A549 (cell line): Measurements from ENCODE around the gene ZBTB47.

Source experiments
- CTCF ChIP-seq: fragments of >200 bp; sonication (Bioruptor Twin); formaldehyde crosslinking; IDR thresholded peaks from 3 replicates; pipeline ENCODE4 v1.5.1; 2016
- EHMT2 ChIP-seq: fragments of 200-600 bp; sonication (generic); IDR thresholded peaks from 2 replicates; pipeline ENCODE4 v1.6.1; 2016; ENCODE audit warnings: antibody characterized with exemption, low read depth, mild to moderate bottlenecking, moderate library complexity
- HOXA7 ChIP-seq: fragments of 250-450 bp; sonication (Bioruptor Pico); IDR thresholded peaks from 2 replicates; pipeline ENCODE4 v1.5.0; 2020; ENCODE audit warnings: mild to moderate bottlenecking, moderate library complexity
- JUNB ChIP-seq: fragments of >200 bp; sonication (Bioruptor Twin); formaldehyde crosslinking; IDR thresholded peaks from 2 replicates; pipeline ENCODE4 v1.6.1; 2016
- KDM5A ChIP-seq: fragments of 200-600 bp; sonication (generic); IDR thresholded peaks from 2 replicates; pipeline ENCODE4 v1.6.1; 2016; ENCODE audit warnings: antibody characterized with exemption, mild to moderate bottlenecking

GRCh38 chr3:42664438-42664803, 10.9 kb downstream of the ZBTB47 start:
- TF ChIP-seq HOXA7 (CRISPR knock-in tag) (no peak), KDM5A (no peak), JUNB (no peak), EHMT2 (no peak), CTCF (no peak)
